Measurements from ENCODE around the gene PARP3.

DNA sequence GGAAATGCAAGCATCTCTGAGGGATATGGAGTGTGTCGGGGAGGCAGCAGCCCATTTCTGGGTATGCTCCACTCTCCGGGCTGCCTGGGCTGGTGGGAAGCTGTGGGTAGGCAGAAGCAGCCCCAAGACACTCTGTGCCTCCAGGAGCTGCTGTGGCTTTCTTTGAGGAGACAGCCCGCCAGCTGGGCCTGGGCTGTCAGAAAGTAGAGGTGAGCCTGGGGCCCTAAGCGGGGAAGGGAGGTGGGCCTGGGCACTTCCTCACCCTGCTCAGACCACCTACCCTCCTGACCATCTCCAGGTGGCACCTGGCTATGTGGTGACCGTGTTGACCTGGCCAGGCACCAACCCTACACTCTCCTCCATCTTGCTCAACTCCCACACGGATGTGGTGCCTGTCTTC lies 42.9 kb downstream of the PARP3 start:
- TF ChIP-seq, protein P1, sequence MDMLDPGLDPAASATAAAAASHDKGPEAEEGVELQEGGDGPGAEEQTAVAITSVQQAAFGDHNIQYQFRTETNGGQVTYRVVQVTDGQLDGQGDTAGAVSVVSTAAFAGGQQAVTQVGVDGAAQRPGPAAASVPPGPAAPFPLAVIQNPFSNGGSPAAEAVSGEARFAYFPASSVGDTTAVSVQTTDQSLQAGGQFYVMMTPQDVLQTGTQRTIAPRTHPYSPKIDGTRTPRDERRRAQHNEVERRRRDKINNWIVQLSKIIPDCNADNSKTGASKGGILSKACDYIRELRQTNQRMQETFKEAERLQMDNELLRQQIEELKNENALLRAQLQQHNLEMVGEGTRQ (IDR thresholded peaks at IDR 0.05; ENCODE audit: borderline replicate concordance, low read depth, low read length), result no peak
- TF ChIP-seq, protein P2, sequence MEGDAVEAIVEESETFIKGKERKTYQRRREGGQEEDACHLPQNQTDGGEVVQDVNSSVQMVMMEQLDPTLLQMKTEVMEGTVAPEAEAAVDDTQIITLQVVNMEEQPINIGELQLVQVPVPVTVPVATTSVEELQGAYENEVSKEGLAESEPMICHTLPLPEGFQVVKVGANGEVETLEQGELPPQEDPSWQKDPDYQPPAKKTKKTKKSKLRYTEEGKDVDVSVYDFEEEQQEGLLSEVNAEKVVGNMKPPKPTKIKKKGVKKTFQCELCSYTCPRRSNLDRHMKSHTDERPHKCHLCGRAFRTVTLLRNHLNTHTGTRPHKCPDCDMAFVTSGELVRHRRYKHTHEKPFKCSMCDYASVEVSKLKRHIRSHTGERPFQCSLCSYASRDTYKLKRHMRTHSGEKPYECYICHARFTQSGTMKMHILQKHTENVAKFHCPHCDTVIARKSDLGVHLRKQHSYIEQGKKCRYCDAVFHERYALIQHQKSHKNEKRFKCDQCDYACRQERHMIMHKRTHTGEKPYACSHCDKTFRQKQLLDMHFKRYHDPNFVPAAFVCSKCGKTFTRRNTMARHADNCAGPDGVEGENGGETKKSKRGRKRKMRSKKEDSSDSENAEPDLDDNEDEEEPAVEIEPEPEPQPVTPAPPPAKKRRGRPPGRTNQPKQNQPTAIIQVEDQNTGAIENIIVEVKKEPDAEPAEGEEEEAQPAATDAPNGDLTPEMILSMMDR (IDR thresholded peaks at IDR 0.05), result no peak
- TF ChIP-seq GABPA (IDR thresholded peaks at IDR 0.05; ENCODE audit: low read depth) (no peak), TAF1 (IDR thresholded peaks at IDR 0.05; ENCODE audit: borderline replicate concordance, low read depth, low read length) (no peak), FOXM1 (IDR thresholded peaks at IDR 0.05; ENCODE audit: low read depth) (no peak), RAD21 (IDR thresholded peaks at IDR 0.05; ENCODE audit: low read length) (no peak), RXRA (IDR thresholded peaks at IDR 0.05; ENCODE audit: borderline replicate concordance, low read depth) (no peak), POLR2AphosphoS5 (IDR thresholded peaks at IDR 0.05; ENCODE audit: low read depth, low read length) (no peak), NFIC (IDR thresholded peaks at IDR 0.05; ENCODE audit: borderline replicate concordance) (no peak), TEAD4 (IDR thresholded peaks at IDR 0.05; ENCODE audit: borderline replicate concordance, insufficient read depth) (no peak), RCOR1 (IDR thresholded peaks at IDR 0.05; ENCODE audit: low read length) (no peak)
- TF ChIP-seq, protein P3, sequence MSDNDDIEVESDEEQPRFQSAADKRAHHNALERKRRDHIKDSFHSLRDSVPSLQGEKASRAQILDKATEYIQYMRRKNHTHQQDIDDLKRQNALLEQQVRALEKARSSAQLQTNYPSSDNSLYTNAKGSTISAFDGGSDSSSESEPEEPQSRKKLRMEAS (IDR thresholded peaks at IDR 0.05; ENCODE audit: low read depth), result no peak
- TF ChIP-seq, protein P4, sequence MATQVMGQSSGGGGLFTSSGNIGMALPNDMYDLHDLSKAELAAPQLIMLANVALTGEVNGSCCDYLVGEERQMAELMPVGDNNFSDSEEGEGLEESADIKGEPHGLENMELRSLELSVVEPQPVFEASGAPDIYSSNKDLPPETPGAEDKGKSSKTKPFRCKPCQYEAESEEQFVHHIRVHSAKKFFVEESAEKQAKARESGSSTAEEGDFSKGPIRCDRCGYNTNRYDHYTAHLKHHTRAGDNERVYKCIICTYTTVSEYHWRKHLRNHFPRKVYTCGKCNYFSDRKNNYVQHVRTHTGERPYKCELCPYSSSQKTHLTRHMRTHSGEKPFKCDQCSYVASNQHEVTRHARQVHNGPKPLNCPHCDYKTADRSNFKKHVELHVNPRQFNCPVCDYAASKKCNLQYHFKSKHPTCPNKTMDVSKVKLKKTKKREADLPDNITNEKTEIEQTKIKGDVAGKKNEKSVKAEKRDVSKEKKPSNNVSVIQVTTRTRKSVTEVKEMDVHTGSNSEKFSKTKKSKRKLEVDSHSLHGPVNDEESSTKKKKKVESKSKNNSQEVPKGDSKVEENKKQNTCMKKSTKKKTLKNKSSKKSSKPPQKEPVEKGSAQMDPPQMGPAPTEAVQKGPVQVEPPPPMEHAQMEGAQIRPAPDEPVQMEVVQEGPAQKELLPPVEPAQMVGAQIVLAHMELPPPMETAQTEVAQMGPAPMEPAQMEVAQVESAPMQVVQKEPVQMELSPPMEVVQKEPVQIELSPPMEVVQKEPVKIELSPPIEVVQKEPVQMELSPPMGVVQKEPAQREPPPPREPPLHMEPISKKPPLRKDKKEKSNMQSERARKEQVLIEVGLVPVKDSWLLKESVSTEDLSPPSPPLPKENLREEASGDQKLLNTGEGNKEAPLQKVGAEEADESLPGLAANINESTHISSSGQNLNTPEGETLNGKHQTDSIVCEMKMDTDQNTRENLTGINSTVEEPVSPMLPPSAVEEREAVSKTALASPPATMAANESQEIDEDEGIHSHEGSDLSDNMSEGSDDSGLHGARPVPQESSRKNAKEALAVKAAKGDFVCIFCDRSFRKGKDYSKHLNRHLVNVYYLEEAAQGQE (IDR thresholded peaks at IDR 0.05; ENCODE audit: low read depth, low read length), result no peak

All from SK-N-SH (cell line).